ENCODE measurements around the gene ZNF33B.
A peak's percentile ranks its signal among the peaks of the same experiment; 100 is the strongest.
"Not testable (repeated sequence)": the region's sequence is repeated elsewhere in the genome, so short reads cannot be mapped to it uniquely, and the experiment has no call there.

ZNF33B gene

DNA sequence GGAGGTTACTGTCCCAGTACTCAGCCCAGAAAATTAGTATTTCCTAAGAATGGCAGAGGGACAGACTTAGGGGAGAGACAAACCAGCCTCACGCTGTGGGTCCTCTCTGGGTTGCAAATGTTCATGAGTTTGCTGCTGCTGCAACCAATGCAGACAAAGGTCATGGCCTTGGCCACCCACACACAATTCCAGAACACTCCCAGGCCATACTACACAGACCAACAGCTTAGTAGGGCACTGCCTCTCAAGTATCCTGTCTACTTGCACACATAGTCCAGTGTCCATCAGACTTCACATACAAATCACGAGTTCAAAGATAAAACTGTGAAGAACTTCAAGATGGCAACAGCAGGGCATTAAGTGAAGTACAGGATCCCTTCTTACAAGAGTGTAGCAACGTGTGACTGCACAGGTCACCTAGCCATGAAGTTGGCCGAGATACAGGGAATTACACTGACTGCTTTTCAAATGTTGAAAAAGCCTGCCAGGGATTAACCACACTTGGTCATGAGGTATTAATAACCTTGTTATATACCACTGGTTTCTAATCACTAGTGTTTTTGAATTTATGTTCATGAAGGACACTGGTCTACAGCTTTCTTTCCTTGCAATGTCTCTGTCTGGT, 40.0 kb downstream of the ZNF33B start:
- Histone ChIP-seq H3K9ac (ENCODE audit: low read depth, low read length) (no peak overlapping the region), H3K9me3 (ENCODE audit: control insufficient read depth, insufficient read depth, low read length) (peaks cover 8% of the 10 kb centered on the region), H3K36me3 (ENCODE audit: control insufficient read depth, insufficient read depth, low read length) (peaks cover 14% of the 10 kb centered on the region), H3K27me3 (ENCODE audit: control insufficient read depth, insufficient read depth, low read length) (no peaks in the 10 kb centered on the region), H3K4me1 (ENCODE audit: control insufficient read depth, insufficient read depth, low read length) (no peaks in the 10 kb centered on the region), H3K4me3 (ENCODE audit: low read depth, low read length) (no peak overlapping the region)

DNA sequence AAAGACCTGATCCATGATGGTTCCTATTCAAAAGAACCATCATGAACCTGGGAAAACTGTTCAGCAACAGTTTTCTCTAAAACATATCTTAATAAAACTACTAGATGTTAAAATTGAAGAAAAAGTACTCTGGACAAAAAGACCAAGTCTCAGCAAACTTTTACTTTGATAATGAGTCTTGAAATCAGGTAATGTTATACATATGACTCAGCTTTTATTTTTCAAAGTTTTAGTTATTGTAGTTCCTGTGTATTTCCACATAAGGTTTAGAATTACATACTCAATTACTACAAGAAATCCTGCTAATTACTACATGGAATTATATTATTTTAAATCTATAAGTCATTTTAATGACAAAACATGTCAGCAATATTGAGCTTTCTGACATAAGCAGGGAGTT, 42.2 kb downstream of the ZNF33B start:
- H3K4me1 ChIP-seq (ENCODE audit: control insufficient read depth, insufficient read depth, low read length), result no peaks in the 10 kb centered on the region
- H3K36me3 ChIP-seq (ENCODE audit: control insufficient read depth, insufficient read depth, low read length), result peaks cover 19% of the 10 kb centered on the region
- no peak overlapping the region for H3K9ac ChIP-seq (ENCODE audit: low read depth, low read length)
- H3K4me3 ChIP-seq (ENCODE audit: low read depth, low read length), result no peak overlapping the region
- no peaks in the 10 kb centered on the region for H3K27me3 ChIP-seq (ENCODE audit: control insufficient read depth, insufficient read depth, low read length)
- peaks cover 20% of the 10 kb centered on the region for H3K9me3 ChIP-seq (ENCODE audit: control insufficient read depth, insufficient read depth, low read length)

DNA sequence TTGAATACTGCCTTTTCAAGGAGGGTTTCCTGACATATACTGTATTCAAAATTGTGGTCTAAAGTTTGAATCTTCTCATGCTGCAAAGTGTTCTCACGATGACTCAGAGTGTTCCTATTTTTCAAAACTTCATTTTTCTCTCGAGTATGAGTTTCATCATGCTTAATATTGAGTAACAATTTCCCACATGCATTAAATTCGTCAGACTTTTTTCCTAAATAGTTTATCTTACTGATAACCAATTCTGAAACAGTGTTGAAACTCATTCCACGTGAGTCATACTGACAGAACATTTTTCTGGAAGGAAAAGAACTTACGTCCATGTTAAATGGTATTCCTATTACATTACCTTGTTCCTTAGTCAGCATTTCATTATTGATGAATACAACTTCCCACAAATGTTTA, 44.1 kb downstream of the ZNF33B start:
- peaks cover 20% of the 10 kb centered on the region for H3K9me3 ChIP-seq (ENCODE audit: control insufficient read depth, insufficient read depth, low read length)
- no peak overlapping the region for H3K4me3 ChIP-seq (ENCODE audit: low read depth, low read length)
- H3K36me3 ChIP-seq (ENCODE audit: control insufficient read depth, insufficient read depth, low read length), result peaks cover 21% of the 10 kb centered on the region
- no peaks in the 10 kb centered on the region for H3K4me1 ChIP-seq (ENCODE audit: control insufficient read depth, insufficient read depth, low read length)
- no peak overlapping the region for H3K9ac ChIP-seq (ENCODE audit: low read depth, low read length)
- no peaks in the 10 kb centered on the region for H3K27me3 ChIP-seq (ENCODE audit: control insufficient read depth, insufficient read depth, low read length)

DNA sequence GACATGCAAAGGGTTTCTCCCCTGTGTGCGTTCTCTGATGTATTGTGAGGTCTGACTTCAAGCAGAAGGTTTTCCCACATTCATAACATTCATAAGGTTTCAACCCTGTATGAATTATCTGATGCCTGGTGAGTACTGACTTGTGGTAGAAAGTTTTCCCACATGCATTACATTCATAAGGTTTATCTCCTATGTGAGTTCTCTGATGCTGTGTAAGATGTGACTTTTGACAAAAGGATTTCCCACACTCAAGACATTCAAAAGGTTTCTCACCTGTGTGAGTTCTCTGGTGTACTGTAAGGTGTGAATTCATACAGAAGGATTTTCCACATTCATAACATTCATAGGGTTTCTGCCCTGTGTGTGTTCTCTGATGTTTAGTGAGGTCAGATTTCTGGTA, 45.1 kb downstream of the ZNF33B start:
- H3K9ac ChIP-seq (ENCODE audit: low read depth, low read length), result no peak overlapping the region
- H3K4me1 ChIP-seq (ENCODE audit: control insufficient read depth, insufficient read depth, low read length), result no peaks in the 10 kb centered on the region
- H3K36me3 ChIP-seq (ENCODE audit: control insufficient read depth, insufficient read depth, low read length), result peaks cover 21% of the 10 kb centered on the region
- H3K9me3 ChIP-seq (ENCODE audit: control insufficient read depth, insufficient read depth, low read length), result peaks cover 20% of the 10 kb centered on the region
- H3K4me3 ChIP-seq (ENCODE audit: low read depth, low read length), result no peak overlapping the region
- H3K27me3 ChIP-seq (ENCODE audit: control insufficient read depth, insufficient read depth, low read length), result no peaks in the 10 kb centered on the region

GRCh38 chr10:42583828-42584227, 54.5 kb downstream of the ZNF33B start:
- no peak overlapping the region for H3K9ac ChIP-seq (ENCODE audit: low read depth, low read length)
- H3K4me1 ChIP-seq (ENCODE audit: control insufficient read depth, insufficient read depth, low read length), result no peaks in the 10 kb centered on the region
- peaks cover 4% of the 10 kb centered on the region for H3K36me3 ChIP-seq (ENCODE audit: control insufficient read depth, insufficient read depth, low read length)
- no peak overlapping the region for H3K4me3 ChIP-seq (ENCODE audit: low read depth, low read length)
- no peaks in the 10 kb centered on the region for H3K9me3 ChIP-seq (ENCODE audit: control insufficient read depth, insufficient read depth, low read length)
- no peaks in the 10 kb centered on the region for H3K27me3 ChIP-seq (ENCODE audit: control insufficient read depth, insufficient read depth, low read length)

DNA sequence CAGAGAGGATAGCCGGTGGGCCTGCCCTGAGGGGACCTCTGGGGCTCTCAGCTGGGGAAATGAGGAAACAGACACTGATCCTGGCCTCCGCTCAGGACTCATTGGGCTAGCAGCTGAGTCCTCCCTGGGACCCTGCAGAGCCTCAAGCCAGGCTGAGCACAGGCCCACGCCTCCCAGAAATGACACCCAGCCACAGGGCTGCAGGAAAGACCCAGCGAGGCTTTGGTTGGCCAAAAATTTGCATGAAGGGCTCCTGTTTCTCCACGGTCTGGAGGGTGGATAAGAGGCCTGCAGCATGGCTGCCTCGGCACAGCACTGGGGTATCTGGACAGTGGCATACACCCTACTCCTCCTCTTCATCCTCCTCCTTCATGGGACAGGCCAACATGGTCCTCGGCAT, 60.4 kb downstream of the ZNF33B start:
- H3K9ac ChIP-seq (ENCODE audit: low read depth, low read length), result no peak overlapping the region
- no peaks in the 10 kb centered on the region for H3K27me3 ChIP-seq (ENCODE audit: control insufficient read depth, insufficient read depth, low read length)
- H3K36me3 ChIP-seq (ENCODE audit: control insufficient read depth, insufficient read depth, low read length), result no peaks in the 10 kb centered on the region
- peaks cover 2% of the 10 kb centered on the region for H3K9me3 ChIP-seq (ENCODE audit: control insufficient read depth, insufficient read depth, low read length)
- H3K4me3 ChIP-seq (ENCODE audit: low read depth, low read length), result no peak overlapping the region
- H3K4me1 ChIP-seq (ENCODE audit: control insufficient read depth, insufficient read depth, low read length), result no peaks in the 10 kb centered on the region

GRCh38 chr10:42576338-42576737, 62.0 kb downstream of the ZNF33B start:
- no peak overlapping the region for H3K9ac ChIP-seq (ENCODE audit: low read depth, low read length)
- no peaks in the 10 kb centered on the region for H3K4me1 ChIP-seq (ENCODE audit: control insufficient read depth, insufficient read depth, low read length)
- peaks cover 2% of the 10 kb centered on the region for H3K9me3 ChIP-seq (ENCODE audit: control insufficient read depth, insufficient read depth, low read length)
- H3K27me3 ChIP-seq (ENCODE audit: control insufficient read depth, insufficient read depth, low read length), result no peaks in the 10 kb centered on the region
- H3K4me3 ChIP-seq (ENCODE audit: low read depth, low read length), result no peak overlapping the region
- no peaks in the 10 kb centered on the region for H3K36me3 ChIP-seq (ENCODE audit: control insufficient read depth, insufficient read depth, low read length)

GRCh38 chr10:42574336-42574735, 64.0 kb downstream of the ZNF33B start:
- no peaks in the 10 kb centered on the region for H3K36me3 ChIP-seq (ENCODE audit: control insufficient read depth, insufficient read depth, low read length)
- no peaks in the 10 kb centered on the region for H3K27me3 ChIP-seq (ENCODE audit: control insufficient read depth, insufficient read depth, low read length)

GRCh38 chr10:42556931-42557330, 81.4 kb downstream of the ZNF33B start:
- H3K4me1 ChIP-seq (ENCODE audit: control insufficient read depth, insufficient read depth, low read length), result no peaks in the 10 kb centered on the region
- peaks cover 2% of the 10 kb centered on the region for H3K27me3 ChIP-seq (ENCODE audit: control insufficient read depth, insufficient read depth, low read length)
- H3K9ac ChIP-seq (ENCODE audit: low read depth, low read length), result no peak overlapping the region
- no peak overlapping the region for H3K4me3 ChIP-seq (ENCODE audit: low read depth, low read length)
- no peaks in the 10 kb centered on the region for H3K9me3 ChIP-seq (ENCODE audit: control insufficient read depth, insufficient read depth, low read length)
- no peaks in the 10 kb centered on the region for H3K36me3 ChIP-seq (ENCODE audit: control insufficient read depth, insufficient read depth, low read length)

More at GRCh38 chr10:42574336-42574735, 64.0 kb downstream of the ZNF33B start:
- Histone ChIP-seq H3K4me1 (ENCODE audit: control insufficient read depth, insufficient read depth, low read length) (no peaks in the 10 kb centered on the region), H3K4me3 (ENCODE audit: low read depth, low read length) (no peak overlapping the region), H3K9ac (ENCODE audit: low read depth, low read length) (no peak overlapping the region), H3K9me3 (ENCODE audit: control insufficient read depth, insufficient read depth, low read length) (peaks cover 3% of the 10 kb centered on the region)

DNA sequence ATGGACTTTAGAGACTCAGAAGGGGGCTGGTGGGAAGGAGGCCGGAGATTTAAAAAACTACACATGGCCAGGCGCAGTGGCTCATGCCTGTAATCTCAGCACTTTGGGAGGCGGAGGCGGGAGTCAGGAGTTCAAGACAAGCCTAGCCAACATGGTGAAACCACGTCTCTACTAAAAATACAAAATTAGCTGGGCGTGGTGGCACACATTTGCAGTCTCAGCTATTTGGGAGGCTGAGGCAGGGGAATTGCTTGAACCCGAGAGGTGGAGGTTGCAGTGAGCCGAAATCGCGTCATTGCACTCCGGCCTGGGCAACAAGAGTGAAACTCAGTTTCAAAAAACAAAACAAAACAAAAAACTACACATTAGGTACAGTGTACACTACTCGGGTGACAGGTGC, 84.8 kb downstream of the ZNF33B start:
- H3K9ac ChIP-seq (ENCODE audit: low read depth, low read length); H3K27me3 ChIP-seq (ENCODE audit: control insufficient read depth, insufficient read depth, low read length); H3K36me3 ChIP-seq (ENCODE audit: control insufficient read depth, insufficient read depth, low read length); H3K4me1 ChIP-seq (ENCODE audit: control insufficient read depth, insufficient read depth, low read length); H3K9me3 ChIP-seq (ENCODE audit: control insufficient read depth, insufficient read depth, low read length): not testable (repeated sequence)
- H3K4me3 ChIP-seq (ENCODE audit: low read depth, low read length), result peak overlapping the region; percentile 84

GRCh38 chr10:42553064-42553407, 85.3 kb downstream of the ZNF33B start:
- H3K4me3 ChIP-seq (ENCODE audit: low read depth, low read length), result peak overlapping the region; percentile 84
- H3K36me3 ChIP-seq (ENCODE audit: control insufficient read depth, insufficient read depth, low read length), result no peaks in the 10 kb centered on the region
- H3K27me3 ChIP-seq (ENCODE audit: control insufficient read depth, insufficient read depth, low read length), result peaks cover 5% of the 10 kb centered on the region
- H3K9ac ChIP-seq (ENCODE audit: low read depth, low read length), result peak overlapping the region; percentile 60
- no peaks in the 10 kb centered on the region for H3K4me1 ChIP-seq (ENCODE audit: control insufficient read depth, insufficient read depth, low read length)
- H3K9me3 ChIP-seq (ENCODE audit: control insufficient read depth, insufficient read depth, low read length), result no peaks in the 10 kb centered on the region

GRCh38 chr10:42552188-42553063, 85.9 kb downstream of the ZNF33B start:
- Histone ChIP-seq H3K27me3 (ENCODE audit: control insufficient read depth, insufficient read depth, low read length) (peaks cover 5% of the 10 kb centered on the region), H3K9ac (ENCODE audit: low read depth, low read length) (peak overlapping the region; percentile 60), H3K9me3 (ENCODE audit: control insufficient read depth, insufficient read depth, low read length) (no peaks in the 10 kb centered on the region), H3K4me3 (ENCODE audit: low read depth, low read length) (peak overlapping the region; percentile 84), H3K4me1 (ENCODE audit: control insufficient read depth, insufficient read depth, low read length) (no peaks in the 10 kb centered on the region), H3K36me3 (ENCODE audit: control insufficient read depth, insufficient read depth, low read length) (no peaks in the 10 kb centered on the region)

Data from iPS-15b (cell line).